T-helper 1 cell (primary cell): Measurements from ENCODE around the gene COLEC11.
A peak's percentile ranks its signal among the peaks of the same experiment; 100 is the strongest.

ENCODE experiments used
- DNase-seq, 5 donors: peaks; one replicate each; pipeline ENCODE4 v3.0.0-alpha.2; 2012 to 2020

Gene COLEC11

GRCh38 chr2:3639653-3640052 lies 44.7 kb downstream of the COLEC11 start:
- no peak for DNase-seq

- no peak for DNase-seq
Observed at GRCh38 chr2:3641181-3641580, 46.3 kb downstream of the COLEC11 start.

GRCh38 chr2:3641841-3642421 lies 47.0 kb downstream of the COLEC11 start:
- no peak for DNase-seq

GRCh38 chr2:3642521-3643215 lies 47.8 kb downstream of the COLEC11 start:
- DNase-seq, result no peak

GRCh38 chr2:3643371-3644245 lies 48.7 kb downstream of the COLEC11 start:
- no peak for DNase-seq

- DNase-seq, result no peak
Observed at GRCh38 chr2:3644246-3644525, 49.3 kb downstream of the COLEC11 start.

GRCh38 chr2:3644891-3645605 lies 50.1 kb downstream of the COLEC11 start:
- no peak for DNase-seq

GRCh38 chr2:3645745-3646389 lies 51.0 kb downstream of the COLEC11 start:
- DNase-seq, result no peak

GRCh38 chr2:3646446-3646845 lies 51.5 kb downstream of the COLEC11 start:
- DNase-seq, result no peak

GRCh38 chr2:3647246-3647645 lies 52.3 kb downstream of the COLEC11 start:
- no peak for DNase-seq

- no peak for DNase-seq
Observed at GRCh38 chr2:3647831-3648651, 53.1 kb downstream of the COLEC11 start.

GRCh38 chr2:3648652-3649177 lies 53.8 kb downstream of the COLEC11 start:
- no peak for DNase-seq

GRCh38 chr2:3649581-3649980 lies 54.7 kb downstream of the COLEC11 start:
- no peak for DNase-seq

- no peak for DNase-seq
Observed at GRCh38 chr2:3650140-3650920, 55.4 kb downstream of the COLEC11 start.

GRCh38 chr2:3651691-3652648 lies 57.1 kb downstream of the COLEC11 start:
- DNase-seq, result peak in 4 of 5 donors; percentile 20 to 61 (median 42)

GRCh38 chr2:3652896-3653625 lies 58.1 kb downstream of the COLEC11 start:
- DNase-seq, result no peak

- no peak for DNase-seq
Observed at GRCh38 chr2:3654011-3654410, 59.1 kb downstream of the COLEC11 start.

- DNase-seq, result no peak
Observed at GRCh38 chr2:3654531-3655225, 59.8 kb downstream of the COLEC11 start.
